Gastroesophageal sphincter (tissue), 4 donors: ENCODE results near the gene ACOT7. TPM values are rescaled to one million over a fixed set of nuclear protein-coding genes. Genes with fewer than 3 reads are reported as not detected.

Experiments used
- ATAC-seq: fragments of 150-250 bp; one replicate; pipeline ENCODE4 v1.9.1; 2016; ENCODE audit warnings: mild to moderate bottlenecking, moderate library complexity
- H3K27ac ChIP-seq, 4 donors: fragments of 200-600 bp; sonication (generic) in 3 of 4; 1 replicate in 3 of 4; 2 replicates in 1 of 4; pipeline ENCODE4 v1.5.1; 2016 to 2019
- H3K27me3 ChIP-seq: fragments of 200-600 bp; sonication (generic); one replicate; pipeline ENCODE4 v1.5.1; 2019
- H3K36me3 ChIP-seq, 2 donors: fragments of 200-600 bp; sonication (generic); one replicate each; pipeline ENCODE4 v1.5.1; 2019; ENCODE audit warnings: control low read depth in 1 of 2
- H3K4me1 ChIP-seq, 3 donors: fragments of 200-600 bp; sonication (generic); 1 replicate in 2 of 3; 2 replicates in 1 of 3; pipeline ENCODE4 v1.5.1; 2016 to 2019; ENCODE audit warnings: control low read depth in 2 of 3
- H3K4me3 ChIP-seq, 2 donors: fragments of 200-600 bp; sonication (generic); one replicate each; pipeline ENCODE4 v1.5.1; 2019; ENCODE audit warnings: mild to moderate bottlenecking in 1 of 2, moderate library complexity in 1 of 2
- H3K9me3 ChIP-seq, 3 donors: fragments of 200-600 bp; sonication (generic); one replicate each; pipeline ENCODE4 v1.5.1; 2017 to 2019; ENCODE audit warnings: control low read depth in 2 of 3
- CTCF ChIP-seq, 4 experiments: fragments of 200-600 bp in 2 of 4; fragments of 450-650 bp in 2 of 4; sonication (generic) in 1 of 4; IDR thresholded peaks; one replicate each; pipeline ENCODE4 v1.5.1; 2017 to 2019; ENCODE audit warnings: antibody characterized with exemption in 4 of 4, mild to moderate bottlenecking in 2 of 4, moderate library complexity in 2 of 4
- EP300 ChIP-seq: sonication (generic); formaldehyde crosslinking; IDR thresholded peaks from one replicate; pipeline ENCODE4 v1.6.1; 2017; ENCODE audit warnings: antibody characterized with exemption, mild to moderate bottlenecking
- POLR2A ChIP-seq, 2 donors: fragments of 450-650 bp; IDR thresholded peaks; one replicate each; pipeline ENCODE4 v1.6.1; 2017; ENCODE audit warnings: antibody characterized with exemption in 2 of 2, mild to moderate bottlenecking in 2 of 2, moderate library complexity in 1 of 2
- POLR2AphosphoS5 ChIP-seq: sonication (generic); formaldehyde crosslinking; IDR thresholded peaks from one replicate; pipeline ENCODE4 v1.6.1; 2017; ENCODE audit warnings: antibody characterized with exemption
- WGBS, 2 donors: methylation state at CpG; one replicate each; pipeline ENCODE4 v1.1.5; 2018; ENCODE audit warnings: low coverage in 1 of 2; 5-methylcytosine and 5-hydroxymethylcytosine counted together
- total RNA-seq, 4 donors: library from RNA; depleted of rRNA; stranded (reverse); fragments of >200 nt; gene quantifications; one replicate each; pipeline ENCODE4 v1.1.0, GENCODE V29; 2016

Gene ACOT7
- total RNA-seq, 4 donors from 2014 or later: 22.3 to 32.5 (median 25.0) TPM

GRCh38 chr1:6336776-6337622 is 56.6 kb downstream of the ACOT7 start:
- no peak for TF ChIP-seq POLR2AphosphoS5
- TF ChIP-seq POLR2A (IDR thresholded peaks at IDR 0.05): no peak
- H3K36me3 ChIP-seq: peaks cover 0 to 16% of the 10 kb centered on the region in 2 donors
- H3K4me3 ChIP-seq: no peak overlapping the region
- H3K27me3 ChIP-seq: no peaks in the 10 kb centered on the region
- no peak overlapping the region for H3K27ac ChIP-seq
- ATAC-seq: no peak
- no peaks in the 10 kb centered on the region for H3K4me1 ChIP-seq
- no peaks in the 10 kb centered on the region for H3K9me3 ChIP-seq
- WGBS, 2 donors: 78 to 93% methylated on average over 5 to 11 of the region's 22 CpGs

GRCh38 chr1:6334261-6334993 is 59.1 kb downstream of the ACOT7 start:
- WGBS, 2 donors: 95 to 100% methylated on average over 1 to 4 of the region's 14 CpGs
- Histone ChIP-seq H3K4me3 (no peak overlapping the region), H3K27me3 (no peaks in the 10 kb centered on the region), H3K36me3 (peaks cover 0 to 16% of the 10 kb centered on the region in 2 donors), H3K27ac (no peak overlapping the region), H3K9me3 (no peaks in the 10 kb centered on the region), H3K4me1 (peaks cover 0 to 14% (median 12%) of the 10 kb centered on the region in 3 donors)
- TF ChIP-seq EP300 (no peak), CTCF (IDR thresholded peaks at IDR 0.05) (no peak), POLR2A (IDR thresholded peaks at IDR 0.05) (no peak), POLR2AphosphoS5 (no peak)
- no peak for ATAC-seq

- ATAC-seq: no peak
- Histone ChIP-seq H3K27ac (no peak overlapping the region), H3K4me1 (peaks cover 0 to 25% (median 16%) of the 10 kb centered on the region in 3 donors), H3K36me3 (no peaks in the 10 kb centered on the region), H3K4me3 (no peak overlapping the region), H3K27me3 (no peaks in the 10 kb centered on the region), H3K9me3 (no peaks in the 10 kb centered on the region)
- WGBS, 2 donors: 83 to 88% methylated on average over 2 to 7 of the region's 10 CpGs
- TF ChIP-seq POLR2AphosphoS5 (no peak), CTCF (IDR thresholded peaks at IDR 0.05) (no peak), POLR2A (IDR thresholded peaks at IDR 0.05) (no peak), EP300 (no peak)
These were observed 60.7 kb downstream of the ACOT7 start for GRCh38 chr1:6332821-6333220.

GRCh38 chr1:6331543-6332273 is 61.9 kb downstream of the ACOT7 start:
- no peak for TF ChIP-seq POLR2A (IDR thresholded peaks at IDR 0.05)
- TF ChIP-seq CTCF (IDR thresholded peaks at IDR 0.05): no peak
- TF ChIP-seq EP300: no peak
- TF ChIP-seq POLR2AphosphoS5: no peak
- ATAC-seq: no peak
- Histone ChIP-seq H3K36me3 (peaks cover 0 to 7% of the 10 kb centered on the region in 2 donors), H3K27me3 (no peaks in the 10 kb centered on the region), H3K4me1 (peaks cover 0 to 25% (median 16%) of the 10 kb centered on the region in 3 donors), H3K9me3 (no peaks in the 10 kb centered on the region), H3K4me3 (no peak overlapping the region), H3K27ac (no peak overlapping the region)
- WGBS, 2 donors: 46 to 76% methylated on average over 2 to 10 of the region's 18 CpGs

- no peak for ATAC-seq
These were observed 63.1 kb downstream of the ACOT7 start for GRCh38 chr1:6330410-6330911.

More at GRCh38 chr1:6330410-6330911, 63.1 kb downstream of the ACOT7 start:
- no peak overlapping the region for H3K27ac ChIP-seq
- H3K9me3 ChIP-seq: no peaks in the 10 kb centered on the region
- no peak for TF ChIP-seq EP300
- no peak for TF ChIP-seq POLR2A (IDR thresholded peaks at IDR 0.05)
- TF ChIP-seq CTCF (IDR thresholded peaks at IDR 0.05): no peak
- no peak for TF ChIP-seq POLR2AphosphoS5
- no peaks in the 10 kb centered on the region for H3K27me3 ChIP-seq
- peaks cover 0 to 25% (median 16%) of the 10 kb centered on the region in 3 donors for H3K4me1 ChIP-seq
- WGBS, 2 donors: 10 to 48% methylated on average over 6 to 8 of the region's 16 CpGs
- peaks cover 0 to 19% of the 10 kb centered on the region in 2 donors for H3K36me3 ChIP-seq
- no peak overlapping the region for H3K4me3 ChIP-seq
